ENCODE measurements around the gene TRABD2B.

GRCh38 chr1:47948126-47948525, 49.1 kb downstream of the TRABD2B start:
- TF ChIP-seq, protein P1, sequence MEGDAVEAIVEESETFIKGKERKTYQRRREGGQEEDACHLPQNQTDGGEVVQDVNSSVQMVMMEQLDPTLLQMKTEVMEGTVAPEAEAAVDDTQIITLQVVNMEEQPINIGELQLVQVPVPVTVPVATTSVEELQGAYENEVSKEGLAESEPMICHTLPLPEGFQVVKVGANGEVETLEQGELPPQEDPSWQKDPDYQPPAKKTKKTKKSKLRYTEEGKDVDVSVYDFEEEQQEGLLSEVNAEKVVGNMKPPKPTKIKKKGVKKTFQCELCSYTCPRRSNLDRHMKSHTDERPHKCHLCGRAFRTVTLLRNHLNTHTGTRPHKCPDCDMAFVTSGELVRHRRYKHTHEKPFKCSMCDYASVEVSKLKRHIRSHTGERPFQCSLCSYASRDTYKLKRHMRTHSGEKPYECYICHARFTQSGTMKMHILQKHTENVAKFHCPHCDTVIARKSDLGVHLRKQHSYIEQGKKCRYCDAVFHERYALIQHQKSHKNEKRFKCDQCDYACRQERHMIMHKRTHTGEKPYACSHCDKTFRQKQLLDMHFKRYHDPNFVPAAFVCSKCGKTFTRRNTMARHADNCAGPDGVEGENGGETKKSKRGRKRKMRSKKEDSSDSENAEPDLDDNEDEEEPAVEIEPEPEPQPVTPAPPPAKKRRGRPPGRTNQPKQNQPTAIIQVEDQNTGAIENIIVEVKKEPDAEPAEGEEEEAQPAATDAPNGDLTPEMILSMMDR (IDR thresholded peaks at IDR 0.05; ENCODE audit: insufficient read depth, low read depth, low read length), result no peak
- no peak for TF ChIP-seq EZH2 (IDR thresholded peaks at IDR 0.05; ENCODE audit: insufficient read depth, low read length)
